Measurements from ENCODE around the gene OR8B12.

DNA sequence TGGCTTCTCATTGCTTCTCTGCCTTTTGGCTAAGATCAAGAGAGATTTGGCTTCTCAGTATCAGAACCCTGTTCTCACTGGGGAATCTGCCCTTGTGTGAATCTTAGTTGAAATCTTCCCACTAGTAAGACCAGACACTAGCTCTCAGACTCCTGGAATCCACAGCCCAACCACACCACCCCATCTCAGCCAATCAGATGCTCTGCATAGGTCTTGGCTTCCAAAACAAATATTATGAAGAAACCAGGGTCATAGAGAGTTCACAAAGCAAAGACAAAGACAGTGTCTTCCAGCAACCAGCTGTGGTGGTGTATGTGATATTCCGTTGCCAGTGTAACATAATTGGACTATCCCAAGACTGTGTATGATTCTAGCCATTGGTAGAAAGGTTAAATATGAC lies 5.4 kb downstream of the OR8B12 start:
- TF ChIP-seq TCF7L2 (IDR thresholded peaks at IDR 0.05; ENCODE audit: borderline replicate concordance, extremely low read depth, insufficient read depth, insufficient read length), result no peak
- TF ChIP-seq POLR2A (IDR thresholded peaks at IDR 0.05; ENCODE audit: borderline replicate concordance, extremely low read depth, insufficient read depth, insufficient read length), result no peak

All from HCT116 (cell line).